Stomach (tissue), 4 donors: Measurements from ENCODE around the gene FGF22.

ENCODE experiments used
- CTCF ChIP-seq, 7 experiments: fragments of 450-650 bp in 4 of 7; fragments of 200-600 bp in 3 of 7; sonication (generic) in 3 of 7; IDR thresholded peaks; one replicate each; pipeline ENCODE4 v1.5.1; 2016 to 2019; ENCODE audit warnings: antibody characterized with exemption in 7 of 7, control low read depth in 2 of 7, mild to moderate bottlenecking in 1 of 7
- EP300 ChIP-seq: sonication (generic); formaldehyde crosslinking; IDR thresholded peaks from one replicate; pipeline ENCODE4 v1.6.1; 2017; ENCODE audit warnings: antibody characterized with exemption

GRCh38 chr19:613732-614567, 25.7 kb upstream of the FGF22 start:
- TF ChIP-seq CTCF (IDR thresholded peaks at IDR 0.05) (no peak), EP300 (no peak)
